Psoas muscle (tissue), 8 donors: ENCODE data around the gene ANKRD53. TPM values are rescaled to one million over a fixed set of nuclear protein-coding genes. Genes with fewer than 3 reads are reported as not detected.

Experiments used
- ATAC-seq, 4 donors: fragments of 200-7000 bp; cut with Tn5 transposase; one replicate each; pipeline ENCODE4 v1.9.1; 2020; ENCODE audit warnings: moderate library complexity in 3 of 4, mild to moderate bottlenecking in 2 of 4
- DNase-seq, 2 donors: peaks; one replicate each; pipeline ENCODE4 v3.0.0-alpha.2; 2020
- H3K27ac ChIP-seq: fragments of 200-600 bp; one replicate; pipeline ENCODE4 v1.8.0; 2022
- H3K27me3 ChIP-seq, 3 donors: fragments of 200-600 bp in 1 of 3; one replicate each; pipeline versions ENCODE4 v1.6.1 to v1.8.0; 2013 to 2022; ENCODE audit warnings: low read length in 2 of 3, mild to moderate bottlenecking in 2 of 3, moderate library complexity in 1 of 3; ENCODE audit not compliant: insufficient read depth in 3 of 3
- H3K36me3 ChIP-seq, 2 donors: fragments of 200-600 bp in 1 of 2; one replicate each; pipeline versions ENCODE4 v1.6.1 to v1.8.0; 2013 to 2022; ENCODE audit warnings: low read depth in 1 of 2, mild to moderate bottlenecking in 1 of 2, moderate library complexity in 1 of 2; ENCODE audit not compliant: insufficient read depth in 1 of 2
- H3K4me1 ChIP-seq: fragments of 200-600 bp; one replicate; pipeline ENCODE4 v1.8.0; 2022
- H3K4me3 ChIP-seq: fragments of 200-600 bp; one replicate; pipeline ENCODE4 v1.8.0; 2022; ENCODE audit warnings: mild to moderate bottlenecking
- H3K9me3 ChIP-seq: fragments of 200-600 bp; one replicate; pipeline ENCODE4 v1.8.0; 2022
- WGBS, 3 donors: extraction: QIAGEN DNeasy Blood & Tissue Kit; methylation state at CpG; one replicate each; pipeline versions ENCODE4 v1.1.6 to v1.1.7; 2013; 5-methylcytosine and 5-hydroxymethylcytosine counted together
- intact Hi-C, 2 donors: fragments of 100-400 bp; cut with DNase I; formaldehyde crosslinking; loops; one replicate each; pipeline versions ENCODE4 v1.11.0 to v1.14.2; 2022
- polyA plus RNA-seq, 3 donors: library from polyadenylated mRNA; stranded (reverse); fragments of 200-250 nt; gene quantifications; one replicate each; pipeline ENCODE4 v1.2.3, GENCODE V29; 2013
- total RNA-seq, 4 donors: library from RNA; stranded (reverse); fragmentation: NEBNext Ultra II Directional in 2 of 4; extraction: Animal tissue kit (Norgen Biotek cat#: 25700) in 2 of 4; gene quantifications; one replicate each; pipeline versions ENCODE4 v1.2.1 to v1.2.4, GENCODE V29; 2021 to 2023
- TF ChIP-seq, protein P1 (sequence below): fragments of 200-600 bp; IDR thresholded peaks from one replicate; pipeline ENCODE4 v1.8.0; 2022; ENCODE audit warnings: antibody characterized with exemption
- donor health status: healthy with polysubstance abuse.
- donor health status: DM: no; HTN: no; CAD: no; lungs with moderate emphysema.
- donor health status: Bipolar disorder and iron deficiency.
- donor health status: healthy.
- donor health status: DM: yes; HTN: yes; CAD: no.
- donor health status: DM: no; HTN: no; CAD: no.
- donor health status: DM: no; HTN: no; CAD: no.
- donor health status: DM: yes; HTN: yes; CAD: no.

Gene ANKRD53
- total and polyA plus RNA-seq, 7 donors = 0.15 to 0.77 (median 0.40) TPM

- peak in 3 of 4 donors; percentile 65 for ATAC-seq
- 20 to 31% (median 26%) methylated on average over 14 of the region's 14 CpGs for WGBS, 3 donors
- DNase-seq = no peak
These were observed 725 bp upstream of the ANKRD53 start for GRCh38 chr2:70977605-70978205.

DNA sequence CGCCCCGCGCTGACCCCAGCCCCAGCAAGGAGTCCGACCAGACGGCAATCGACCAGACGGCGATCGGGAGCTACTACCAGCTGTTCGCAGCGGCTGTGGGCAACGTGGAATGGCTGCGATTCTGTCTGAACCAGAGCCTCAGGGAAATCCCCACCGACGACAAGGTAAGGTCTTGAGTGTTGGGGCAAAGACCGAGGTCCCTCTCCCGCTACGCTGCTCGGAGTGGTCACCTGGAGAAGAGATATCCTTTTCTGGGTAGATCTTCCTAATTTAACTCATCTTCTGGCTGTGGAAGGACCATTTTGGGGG is 704 bp downstream of the ANKRD53 start:
- ATAC-seq (no peak), DNase-seq (no peak)
- H3K27ac ChIP-seq = peak overlapping the region; percentile 53
- intact Hi-C loops = no loop called here
- H3K27me3 ChIP-seq = no peaks in the 10 kb centered on the region
- H3K4me3 ChIP-seq = peak overlapping the region; percentile 67
- TF ChIP-seq, protein P1, sequence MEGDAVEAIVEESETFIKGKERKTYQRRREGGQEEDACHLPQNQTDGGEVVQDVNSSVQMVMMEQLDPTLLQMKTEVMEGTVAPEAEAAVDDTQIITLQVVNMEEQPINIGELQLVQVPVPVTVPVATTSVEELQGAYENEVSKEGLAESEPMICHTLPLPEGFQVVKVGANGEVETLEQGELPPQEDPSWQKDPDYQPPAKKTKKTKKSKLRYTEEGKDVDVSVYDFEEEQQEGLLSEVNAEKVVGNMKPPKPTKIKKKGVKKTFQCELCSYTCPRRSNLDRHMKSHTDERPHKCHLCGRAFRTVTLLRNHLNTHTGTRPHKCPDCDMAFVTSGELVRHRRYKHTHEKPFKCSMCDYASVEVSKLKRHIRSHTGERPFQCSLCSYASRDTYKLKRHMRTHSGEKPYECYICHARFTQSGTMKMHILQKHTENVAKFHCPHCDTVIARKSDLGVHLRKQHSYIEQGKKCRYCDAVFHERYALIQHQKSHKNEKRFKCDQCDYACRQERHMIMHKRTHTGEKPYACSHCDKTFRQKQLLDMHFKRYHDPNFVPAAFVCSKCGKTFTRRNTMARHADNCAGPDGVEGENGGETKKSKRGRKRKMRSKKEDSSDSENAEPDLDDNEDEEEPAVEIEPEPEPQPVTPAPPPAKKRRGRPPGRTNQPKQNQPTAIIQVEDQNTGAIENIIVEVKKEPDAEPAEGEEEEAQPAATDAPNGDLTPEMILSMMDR = no peak
- no peaks in the 10 kb centered on the region for H3K9me3 ChIP-seq
- peaks cover 13% of the 10 kb centered on the region for H3K4me1 ChIP-seq
- 21 to 37% (median 25%) methylated on average over 19 of the region's 19 CpGs for WGBS, 3 donors
- peaks cover 0 to 2% of the 10 kb centered on the region in 2 donors for H3K36me3 ChIP-seq

More at GRCh38 chr2:70977605-70978205, 725 bp upstream of the ANKRD53 start:
- no peak overlapping the region for H3K27ac ChIP-seq
- peak overlapping the region; percentile 67 for H3K4me3 ChIP-seq
- no peaks in the 10 kb centered on the region for H3K9me3 ChIP-seq
- H3K36me3 ChIP-seq = peaks cover 0 to 2% of the 10 kb centered on the region in 2 donors
- H3K4me1 ChIP-seq = peaks cover 13% of the 10 kb centered on the region
- H3K27me3 ChIP-seq = no peaks in the 10 kb centered on the region
- TF ChIP-seq, protein P1 = no peak
- intact Hi-C loops = no loop called here

GRCh38 chr2:70979626-70980025 is 1.2 kb downstream of the ANKRD53 start:
- Histone ChIP-seq H3K27ac (no peak overlapping the region), H3K9me3 (no peaks in the 10 kb centered on the region), H3K4me1 (peaks cover 13% of the 10 kb centered on the region), H3K27me3 (no peaks in the 10 kb centered on the region), H3K4me3 (no peak overlapping the region), H3K36me3 (peaks cover 0 to 2% of the 10 kb centered on the region in 2 donors)
- intact Hi-C loops = no loop called here
- no peak for ATAC-seq
- DNase-seq = no peak
- 86 to 93% (median 88%) methylated on average over 9 of the region's 9 CpGs for WGBS, 3 donors
- TF ChIP-seq, protein P1 = no peak

DNA sequence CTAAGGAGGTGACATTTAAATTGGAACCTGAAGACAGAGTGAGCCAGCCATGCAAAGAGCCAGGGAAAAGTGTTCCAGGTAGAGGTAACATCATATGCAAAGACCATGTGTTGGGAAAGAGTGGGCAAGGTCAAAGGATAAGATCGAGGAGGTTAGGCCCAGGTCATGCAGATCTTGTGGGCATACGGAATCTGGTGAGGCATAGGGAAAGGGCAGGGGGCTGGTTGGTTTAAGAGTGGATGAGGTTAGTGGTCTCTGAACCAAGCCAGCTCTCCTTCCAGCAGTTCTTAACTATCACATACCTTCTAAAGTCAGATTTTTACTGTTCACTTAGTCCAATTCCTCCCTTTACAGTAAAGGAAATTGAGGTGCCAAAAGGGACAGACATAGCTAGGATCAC is 3.0 kb downstream of the ANKRD53 start:
- no peak for ATAC-seq
- DNase-seq = no peak
- 70 to 82% (median 80%) methylated on average over 2 of the region's 2 CpGs for WGBS, 3 donors

More for the DNA sequence above, 3.0 kb downstream of the ANKRD53 start:
- Histone ChIP-seq H3K9me3 (no peaks in the 10 kb centered on the region), H3K36me3 (peaks cover 0 to 11% of the 10 kb centered on the region in 2 donors), H3K4me3 (no peak overlapping the region), H3K4me1 (peaks cover 13% of the 10 kb centered on the region), H3K27ac (no peak overlapping the region), H3K27me3 (no peaks in the 10 kb centered on the region)
- TF ChIP-seq, protein P1 = no peak
- intact Hi-C loops = no loop called here
